GM21390 (cell line): Measurements from ENCODE around the gene KIAA0586.

Source experiments
- ATAC-seq: cut with Tn5 transposase; IDR thresholded peaks from one replicate; pipeline ENCODE4 v1.9.1; 2021; ENCODE audit not compliant: unreplicated experiment

Gene KIAA0586

DNA sequence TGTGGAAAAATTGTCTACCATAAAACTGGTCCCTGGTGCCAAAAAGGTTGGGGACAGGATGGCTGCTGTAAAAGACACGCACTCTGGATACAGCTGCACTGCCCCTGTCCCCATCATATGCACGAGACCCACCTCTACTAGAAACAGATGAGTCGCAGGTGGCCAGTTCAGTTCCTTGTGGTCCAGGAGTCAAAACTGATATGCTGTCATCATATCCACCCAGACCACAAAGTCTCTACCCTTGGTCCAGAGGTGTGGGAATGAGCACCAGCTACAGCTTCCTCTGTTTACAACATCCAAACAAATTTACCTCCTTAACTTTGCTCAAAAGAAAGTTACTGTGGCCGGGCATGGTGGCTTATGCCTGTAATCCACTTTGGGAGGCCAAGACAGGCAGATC, 166.5 kb downstream of the KIAA0586 start:
- no peak for ATAC-seq

DNA sequence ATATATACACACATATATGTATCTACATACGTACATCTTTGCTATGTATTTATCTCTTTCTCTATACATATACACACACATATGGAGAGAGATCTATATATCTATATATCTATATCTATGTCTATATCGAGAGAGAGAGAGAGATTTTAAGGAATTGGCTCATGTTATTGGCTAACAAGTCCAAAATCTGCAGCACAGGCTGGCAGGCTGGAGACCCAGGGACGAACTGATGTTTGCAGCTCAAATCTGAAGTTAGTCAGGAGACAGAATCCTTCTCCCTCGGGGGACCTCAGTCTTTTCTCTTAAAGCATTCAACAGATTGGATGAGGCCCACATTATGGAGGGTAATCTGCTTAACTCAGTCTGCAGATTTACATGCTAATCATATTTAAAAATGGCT, 169.5 kb downstream of the KIAA0586 start:
- no peak for ATAC-seq

DNA sequence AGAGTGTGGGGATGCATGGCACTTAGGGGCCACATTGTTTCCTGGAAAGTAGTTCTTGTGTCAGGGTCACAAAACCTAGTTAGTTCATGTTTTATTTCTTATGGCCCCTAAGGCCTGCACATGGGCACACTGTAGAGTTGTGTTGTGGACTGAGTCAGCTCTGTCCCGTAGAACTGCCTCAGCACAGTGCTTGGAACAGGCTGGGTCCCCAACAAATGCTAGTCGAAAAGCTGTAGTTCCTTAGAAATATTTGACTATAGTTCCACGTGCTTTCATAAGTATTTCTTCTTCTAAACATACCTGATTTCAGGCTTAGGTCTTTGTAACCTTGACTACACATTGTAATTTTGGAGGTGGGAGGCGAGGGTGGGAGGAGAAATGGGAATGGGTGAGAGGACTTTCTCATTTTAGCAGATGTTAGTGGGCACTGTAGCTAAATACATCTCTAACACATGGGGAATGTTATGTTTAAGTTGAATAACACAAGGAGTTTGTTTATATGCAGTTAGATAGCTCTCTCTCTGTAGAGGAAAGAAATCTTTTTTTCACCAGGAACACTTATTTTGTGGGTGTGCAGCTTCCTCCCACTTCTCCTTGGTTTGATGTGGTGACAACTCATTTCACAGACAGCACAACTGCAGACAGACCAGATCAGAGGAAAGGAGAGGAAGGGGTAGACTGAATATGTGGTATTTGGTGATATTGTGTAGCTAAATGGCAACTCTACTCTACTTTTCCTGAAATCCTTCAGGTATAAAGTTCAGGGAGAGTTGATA, 170.7 kb downstream of the KIAA0586 start:
- ATAC-seq: no peak

DNA sequence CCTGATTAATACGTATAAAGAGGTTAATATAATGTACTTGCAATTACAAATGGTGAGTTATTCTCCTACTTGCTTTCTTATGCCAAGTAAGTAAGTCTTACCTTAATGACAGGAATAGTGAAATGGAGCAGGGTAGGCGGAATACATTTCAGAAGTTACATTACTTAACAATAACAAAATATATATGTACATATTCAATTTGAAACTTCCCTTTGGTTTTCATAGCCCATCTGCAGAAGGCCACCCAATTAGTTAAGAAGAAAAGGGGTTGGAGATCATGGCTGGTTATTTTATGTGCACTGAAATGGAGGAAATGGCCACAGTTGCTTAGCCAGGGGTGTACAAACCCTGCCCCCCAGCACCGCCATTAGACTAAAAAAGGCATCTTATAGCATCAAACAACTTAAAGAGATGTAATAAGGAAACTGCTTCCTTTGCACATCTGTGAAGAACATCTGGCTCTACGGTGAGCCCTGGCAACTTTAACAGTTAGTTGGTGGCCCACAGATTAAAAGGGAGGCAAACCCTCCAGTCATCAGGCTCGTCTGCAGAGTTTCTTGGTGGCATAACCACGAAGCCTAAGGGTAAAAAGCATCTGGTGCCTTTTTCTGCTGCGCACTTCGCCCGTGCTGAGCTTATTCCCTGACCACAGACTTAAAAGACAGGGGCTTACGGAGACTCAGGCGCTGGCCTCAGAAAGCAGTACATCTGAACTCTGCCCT, 171.4 kb downstream of the KIAA0586 start:
- no peak for ATAC-seq

DNA sequence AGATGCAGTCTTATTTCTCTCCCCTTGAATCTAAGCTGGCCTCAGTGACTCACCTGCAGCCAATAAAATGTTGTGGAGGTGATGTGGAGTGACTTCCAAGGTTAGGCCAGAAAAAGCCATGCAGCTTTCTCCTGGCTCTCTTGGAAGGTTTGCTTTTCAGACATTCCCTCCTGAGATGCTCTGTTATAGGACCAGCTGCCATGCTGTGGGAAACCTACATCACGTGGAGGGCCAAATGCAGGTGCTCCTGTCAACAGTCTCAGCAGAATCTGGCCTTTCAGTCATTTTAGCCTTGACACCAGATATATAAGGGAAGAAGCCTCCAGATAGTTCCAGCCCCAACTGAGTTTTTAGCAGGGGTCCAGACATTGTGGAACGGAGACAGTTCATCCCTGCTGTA, 172.2 kb downstream of the KIAA0586 start:
- no peak for ATAC-seq
